ENCODE results near the gene LIME1.

LIME1 gene

GRCh38 chr20:63697357-63697867 is 39.1 kb upstream of the LIME1 start:
- peak; percentile 39 for DNase-seq (ENCODE audit: low read depth, low spot score)

- no peak for DNase-seq (ENCODE audit: low read depth, low spot score)
These were observed 38.5 kb upstream of the LIME1 start for GRCh38 chr20:63697868-63698545.

- DNase-seq (ENCODE audit: low read depth, low spot score) = peak; percentile 95
These were observed 37.6 kb upstream of the LIME1 start for GRCh38 chr20:63698739-63699465.

- no peak for DNase-seq (ENCODE audit: low read depth, low spot score)
These were observed 36.8 kb upstream of the LIME1 start for GRCh38 chr20:63699466-63700198.

GRCh38 chr20:63700199-63701050 is 36.0 kb upstream of the LIME1 start:
- no peak for DNase-seq (ENCODE audit: low read depth, low spot score)

GRCh38 chr20:63701051-63701328 is 35.5 kb upstream of the LIME1 start:
- DNase-seq (ENCODE audit: low read depth, low spot score) = no peak

GRCh38 chr20:63701329-63702035 is 35.0 kb upstream of the LIME1 start:
- peak; percentile 2 for DNase-seq (ENCODE audit: low read depth, low spot score)

GRCh38 chr20:63702036-63702665 is 34.3 kb upstream of the LIME1 start:
- peak; percentile 1 for DNase-seq (ENCODE audit: low read depth, low spot score)

GRCh38 chr20:63702751-63703470 is 33.6 kb upstream of the LIME1 start:
- DNase-seq (ENCODE audit: low read depth, low spot score) = peak; percentile 3

- DNase-seq (ENCODE audit: low read depth, low spot score) = no peak
These were observed 32.9 kb upstream of the LIME1 start for GRCh38 chr20:63703471-63703975.

GRCh38 chr20:63703976-63704748 is 32.3 kb upstream of the LIME1 start:
- DNase-seq (ENCODE audit: low read depth, low spot score) = no peak

GRCh38 chr20:63704749-63705117 is 31.7 kb upstream of the LIME1 start:
- DNase-seq (ENCODE audit: low read depth, low spot score) = peak; percentile 1

GRCh38 chr20:63705232-63706026 is 31.0 kb upstream of the LIME1 start:
- no peak for DNase-seq (ENCODE audit: low read depth, low spot score)

GRCh38 chr20:63706027-63706695 is 30.3 kb upstream of the LIME1 start:
- DNase-seq (ENCODE audit: low read depth, low spot score) = no peak

- DNase-seq (ENCODE audit: low read depth, low spot score) = peak; percentile 60
These were observed 29.5 kb upstream of the LIME1 start for GRCh38 chr20:63706852-63707557.

GRCh38 chr20:63707558-63708300 is 28.7 kb upstream of the LIME1 start, which contains the start of the genes ARFRP1 and ZGPAT:
TSS of gene ARFRP1 (minus strand) at chr20:63707976. CDS start at chr20:63707091, 885 bp downstream.
TSS of gene ZGPAT (plus strand) at chr20:63708039. CDS start at chr20:63708581, 542 bp downstream.
- peak; percentile 93 for DNase-seq (ENCODE audit: low read depth, low spot score)
